H9 (cell line): ENCODE data around the gene GALNT10. TPM values are rescaled to one million over a fixed set of nuclear protein-coding genes. Genes with fewer than 3 reads are reported as not detected.
"Not testable (repeated sequence)": the region's sequence is repeated elsewhere in the genome, so short reads cannot be mapped to it uniquely, and the experiment has no call there.

ENCODE experiments used
- DNase-seq: peaks from one replicate; pipeline ENCODE4 v3.0.0-alpha.2; 2017
- H2AFZ ChIP-seq: one replicate; pipeline ENCODE4 v1.6.1; 2013; ENCODE audit warnings: mild to moderate bottlenecking, low read length, control low read depth, moderate library complexity
- H2AK5ac ChIP-seq: 2 replicates; pipeline ENCODE4 v1.6.1; 2013; ENCODE audit warnings: low read length, control low read depth, mixed read lengths; ENCODE audit not compliant: insufficient read length
- H2BK120ac ChIP-seq: one replicate; pipeline ENCODE4 v1.6.1; 2013; ENCODE audit warnings: low read depth, mild to moderate bottlenecking, low read length, control low read depth, inconsistent platforms; ENCODE audit not compliant: poor library complexity, severe bottlenecking
- H2BK12ac ChIP-seq: 2 replicates; pipeline ENCODE4 v1.6.1; 2013; ENCODE audit warnings: low read length, control low read depth, mixed read lengths, low read depth; ENCODE audit not compliant: insufficient read length
- H2BK15ac ChIP-seq: 2 replicates; pipeline ENCODE4 v1.6.1; 2013; ENCODE audit warnings: low read depth, low read length, control low read depth
- H2BK20ac ChIP-seq: one replicate; pipeline ENCODE4 v1.6.1; 2013; ENCODE audit warnings: low read depth, mild to moderate bottlenecking, low read length, control low read depth, inconsistent platforms; ENCODE audit not compliant: poor library complexity, severe bottlenecking
- H2BK5ac ChIP-seq: 2 replicates; pipeline ENCODE4 v1.6.1; 2013; ENCODE audit warnings: low read length, control low read depth, mixed read lengths; ENCODE audit not compliant: insufficient read length
- H3K14ac ChIP-seq: 2 replicates; pipeline ENCODE4 v1.6.1; 2013; ENCODE audit warnings: low read length, control low read depth; ENCODE audit not compliant: insufficient read depth
- H3K18ac ChIP-seq: 2 replicates; pipeline ENCODE4 v1.6.1; 2013; ENCODE audit warnings: low read depth, mild to moderate bottlenecking, mixed read lengths, low read length, control low read depth; ENCODE audit not compliant: insufficient read length
- H3K23ac ChIP-seq: 2 replicates; pipeline ENCODE4 v1.6.1; 2013; ENCODE audit warnings: low read length, control low read depth, mixed read lengths, low read depth; ENCODE audit not compliant: insufficient read length
- H3K23me2 ChIP-seq: 2 replicates; pipeline ENCODE4 v1.6.1; 2013; ENCODE audit warnings: low read depth, mild to moderate bottlenecking, mixed read lengths, low read length, control low read depth; ENCODE audit not compliant: insufficient read length, poor library complexity, severe bottlenecking
- H3K27ac ChIP-seq: 2 replicates; pipeline ENCODE4 v1.5.1; 2013; ENCODE audit warnings: low read length, control low read depth, mixed read lengths, low read depth; ENCODE audit not compliant: insufficient read length
- H3K27me3 ChIP-seq: 2 replicates; pipeline ENCODE4 v1.6.1; 2013; ENCODE audit warnings: low read length, control low read depth, inconsistent platforms; ENCODE audit not compliant: insufficient read depth
- H3K4ac ChIP-seq: 2 replicates; pipeline ENCODE4 v1.6.1; 2013; ENCODE audit warnings: low read depth, mild to moderate bottlenecking, control low read depth, inconsistent platforms, low read length, moderate library complexity
- H3K4me1 ChIP-seq: 2 replicates; pipeline ENCODE4 v1.6.1; 2013; ENCODE audit warnings: low read length, control low read depth, inconsistent platforms; ENCODE audit not compliant: insufficient read depth
- H3K4me2 ChIP-seq: 2 replicates; pipeline ENCODE4 v1.6.1; 2013; ENCODE audit warnings: low read length, control low read depth, mixed read lengths; ENCODE audit not compliant: insufficient read length, insufficient read depth
- H3K56ac ChIP-seq: 2 replicates; pipeline ENCODE4 v1.6.1; 2013; ENCODE audit warnings: low read depth, mild to moderate bottlenecking, mixed read lengths, low read length, control low read depth; ENCODE audit not compliant: insufficient read length
- H3K79me1 ChIP-seq: 2 replicates; pipeline ENCODE4 v1.6.1; 2013; ENCODE audit warnings: low read depth, mild to moderate bottlenecking, moderate library complexity, low read length, control low read depth, inconsistent platforms; ENCODE audit not compliant: insufficient read depth, poor library complexity, severe bottlenecking
- H3K79me2 ChIP-seq: 2 replicates; pipeline ENCODE4 v1.6.1; 2013; ENCODE audit warnings: low read length, control low read depth, inconsistent platforms; ENCODE audit not compliant: insufficient read depth
- H3K9ac ChIP-seq: 2 replicates; pipeline ENCODE4 v1.6.1; 2013; ENCODE audit warnings: low read length, control low read depth, mixed read lengths; ENCODE audit not compliant: insufficient read length; ENCODE audit errors: extremely low read depth
- H3K9me3 ChIP-seq: one replicate; pipeline ENCODE4 v1.6.1; 2013; ENCODE audit warnings: low read depth, low read length, inconsistent platforms; ENCODE audit not compliant: control insufficient read depth
- H3T11ph ChIP-seq: one replicate; pipeline ENCODE4 v1.6.1; 2013; ENCODE audit warnings: mild to moderate bottlenecking, low read length, control low read depth, inconsistent platforms
- H4K20me1 ChIP-seq: one replicate; pipeline ENCODE4 v1.6.1; 2013; ENCODE audit not compliant: control insufficient read depth, insufficient read length, insufficient read depth
- H4K5ac ChIP-seq: 2 replicates; pipeline ENCODE4 v1.6.1; 2013; ENCODE audit warnings: low read depth, mild to moderate bottlenecking, mixed read lengths, low read length, control low read depth; ENCODE audit not compliant: insufficient read length
- H4K8ac ChIP-seq: replicated peaks from 2 replicates; pipeline ENCODE4 v1.6.1; 2013; ENCODE audit warnings: low read length, control low read depth, mixed read lengths, low read depth; ENCODE audit not compliant: insufficient read length
- H4K91ac ChIP-seq: 2 replicates; pipeline ENCODE4 v1.6.1; 2013; ENCODE audit warnings: low read depth, mild to moderate bottlenecking, moderate library complexity, mixed read lengths, low read length, control low read depth; ENCODE audit not compliant: insufficient read length
- H3K27ac Mint-ChIP-seq, 3 experiments: 2 replicates in 2 of 3; 3 replicates in 1 of 3; pipeline ENCODE4 v1.8.0; 2020 to 2021; ENCODE audit warnings: mixed read lengths in 3 of 3, mild to moderate bottlenecking in 1 of 3, moderate library complexity in 1 of 3
- H3K27me3 Mint-ChIP-seq: 2 replicates; pipeline ENCODE4 v1.8.0; 2021; ENCODE audit warnings: low read depth, mild to moderate bottlenecking, moderate library complexity, mixed read lengths
- H3K36me3 Mint-ChIP-seq, 3 experiments: 2 replicates in 2 of 3; 3 replicates in 1 of 3; pipeline ENCODE4 v1.8.0; 2020 to 2021; ENCODE audit warnings: low read depth in 3 of 3, mixed read lengths in 3 of 3; ENCODE audit not compliant: insufficient read depth in 1 of 3
- H3K4me1 Mint-ChIP-seq, 2 experiments: 2 replicates each; pipeline ENCODE4 v1.8.0; 2020; ENCODE audit warnings: mixed read lengths in 2 of 2
- H3K4me3 Mint-ChIP-seq, 2 experiments: 2 replicates in 1 of 2; 3 replicates in 1 of 2; pipeline ENCODE4 v1.8.0; 2020 to 2021; ENCODE audit warnings: mild to moderate bottlenecking in 2 of 2, mixed read lengths in 2 of 2, moderate library complexity in 1 of 2
- H3K9me3 Mint-ChIP-seq, 2 experiments: 2 replicates in 1 of 2; 3 replicates in 1 of 2; pipeline ENCODE4 v1.8.0; 2020; ENCODE audit warnings: mild to moderate bottlenecking in 2 of 2, mixed read lengths in 2 of 2, moderate library complexity in 1 of 2
- WGBS: extraction: QIAGEN DNeasy Blood & Tissue Kit; methylation state at CpG from one replicate; pipeline ENCODE4 v1.1.7; 2013; ENCODE audit warnings: missing lambda C conversion rate, low lambda C conversion rate, mixed read lengths; ENCODE audit not compliant: insufficient read length; ENCODE audit errors: extremely low coverage; 5-methylcytosine and 5-hydroxymethylcytosine counted together
- total RNA-seq: library from RNA; stranded (reverse); gene quantifications from 2 replicates; pipeline ENCODE4 v1.2.1, GENCODE V29; 2021
- TF ChIP-seq, protein P1 (sequence below): fragments of 200-600 bp; sonication (generic); conservative IDR thresholded peaks from 3 replicates; pipeline ENCODE4 v1.8.0; 2021; ENCODE audit warnings: antibody characterized with exemption, mild to moderate bottlenecking

Gene GALNT10
- total RNA-seq, 1 experiment from 2014 or later, result 15.4 TPM

DNA sequence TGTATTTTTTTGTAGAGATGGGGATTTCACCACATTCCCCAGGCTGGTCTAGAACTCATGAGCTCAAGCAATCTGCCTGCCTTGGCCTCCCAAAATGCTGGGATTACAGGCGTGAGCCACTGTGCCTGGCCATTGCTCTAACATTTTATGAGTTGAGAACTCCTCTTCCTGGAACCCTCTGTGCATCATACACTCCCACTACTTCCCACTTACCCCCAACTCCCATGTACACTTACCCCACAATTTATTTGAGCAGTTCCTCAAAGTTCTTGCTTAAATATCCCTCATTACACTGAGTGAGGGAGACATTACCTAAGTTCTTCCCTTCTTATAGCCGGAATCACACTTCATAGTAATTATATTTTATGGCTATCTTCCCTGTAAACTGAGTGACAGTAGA, 42.9 kb upstream of the GALNT10 start:
- no peak overlapping the region for H4K8ac ChIP-seq
- no peak overlapping the region for H3K56ac ChIP-seq
- no peak overlapping the region for H2BK12ac ChIP-seq
- H3K27me3 Mint-ChIP-seq, result peaks cover 2% of the 10 kb centered on the region; the same call in 1 of the 2 replicates
- H3K36me3 Mint-ChIP-seq, result no peaks in the 10 kb centered on the region; a peak in 1 of 7 replicates
- H3K9ac ChIP-seq, result no peak overlapping the region
- no peaks in the 10 kb centered on the region for H3K4me1 ChIP-seq
- H3K27me3 ChIP-seq, result no peaks in the 10 kb centered on the region
- H2AK5ac ChIP-seq, result no peak overlapping the region
- no peaks in the 10 kb centered on the region for H3K79me1 ChIP-seq
- no peaks in the 10 kb centered on the region for H3K23me2 ChIP-seq
- no peak overlapping the region for H3K14ac ChIP-seq
- H3T11ph ChIP-seq, result no peak overlapping the region
- H3K4me1 Mint-ChIP-seq, result peaks cover 18 to 20% of the 10 kb centered on the region in 2 experiments
- no peak overlapping the region for H2BK20ac ChIP-seq
- H3K27ac Mint-ChIP-seq, result no peak overlapping the region; a peak in 1 of 7 replicates
- H4K91ac ChIP-seq, result no peak overlapping the region
- H2AFZ ChIP-seq, result no peak overlapping the region
- no peak overlapping the region for H2BK15ac ChIP-seq
- H2BK5ac ChIP-seq, result no peak overlapping the region
- H3K9me3 ChIP-seq, result no peaks in the 10 kb centered on the region
- TF ChIP-seq, protein P1, sequence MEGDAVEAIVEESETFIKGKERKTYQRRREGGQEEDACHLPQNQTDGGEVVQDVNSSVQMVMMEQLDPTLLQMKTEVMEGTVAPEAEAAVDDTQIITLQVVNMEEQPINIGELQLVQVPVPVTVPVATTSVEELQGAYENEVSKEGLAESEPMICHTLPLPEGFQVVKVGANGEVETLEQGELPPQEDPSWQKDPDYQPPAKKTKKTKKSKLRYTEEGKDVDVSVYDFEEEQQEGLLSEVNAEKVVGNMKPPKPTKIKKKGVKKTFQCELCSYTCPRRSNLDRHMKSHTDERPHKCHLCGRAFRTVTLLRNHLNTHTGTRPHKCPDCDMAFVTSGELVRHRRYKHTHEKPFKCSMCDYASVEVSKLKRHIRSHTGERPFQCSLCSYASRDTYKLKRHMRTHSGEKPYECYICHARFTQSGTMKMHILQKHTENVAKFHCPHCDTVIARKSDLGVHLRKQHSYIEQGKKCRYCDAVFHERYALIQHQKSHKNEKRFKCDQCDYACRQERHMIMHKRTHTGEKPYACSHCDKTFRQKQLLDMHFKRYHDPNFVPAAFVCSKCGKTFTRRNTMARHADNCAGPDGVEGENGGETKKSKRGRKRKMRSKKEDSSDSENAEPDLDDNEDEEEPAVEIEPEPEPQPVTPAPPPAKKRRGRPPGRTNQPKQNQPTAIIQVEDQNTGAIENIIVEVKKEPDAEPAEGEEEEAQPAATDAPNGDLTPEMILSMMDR, result no peak
- no peak overlapping the region for H2BK120ac ChIP-seq
- WGBS, result no CpG with 5 or more reads among the region's 2 CpGs
- H3K9me3 Mint-ChIP-seq, result no peaks in the 10 kb centered on the region
- H3K23ac ChIP-seq, result no peak overlapping the region
- H3K79me2 ChIP-seq, result no peaks in the 10 kb centered on the region
- DNase-seq, result no peak
- no peak overlapping the region for H3K4me3 Mint-ChIP-seq
- H4K20me1 ChIP-seq, result no peaks in the 10 kb centered on the region
- no peak overlapping the region for H3K18ac ChIP-seq
- no peak overlapping the region for H3K4ac ChIP-seq
- H4K5ac ChIP-seq, result no peak overlapping the region
- H3K27ac ChIP-seq, result no peak overlapping the region
- no peak overlapping the region for H3K4me2 ChIP-seq

DNA sequence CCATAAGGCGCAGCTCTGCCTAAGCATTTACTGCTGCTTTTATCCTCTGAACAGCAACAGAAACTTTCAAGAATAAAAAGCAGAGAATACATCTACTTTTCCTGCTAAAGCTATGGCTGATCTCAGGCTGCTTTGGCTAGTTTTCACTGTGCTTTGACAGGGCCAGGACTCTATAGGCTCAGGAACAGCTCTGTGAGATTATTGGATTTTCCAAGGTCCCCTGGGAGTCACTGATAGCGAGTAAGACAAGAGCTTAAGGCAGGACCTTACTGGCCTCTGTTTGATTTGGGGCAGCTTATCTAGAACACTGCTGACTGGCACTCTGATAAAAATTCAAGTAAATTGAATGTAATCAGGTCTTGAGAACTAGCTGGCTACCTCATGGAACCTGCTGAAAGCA, 40.1 kb upstream of the GALNT10 start:
- not testable (repeated sequence) for H3K36me3 Mint-ChIP-seq, DNase-seq, H2BK20ac ChIP-seq, H3K14ac ChIP-seq, H4K8ac ChIP-seq, H3K4me2 ChIP-seq, H2AFZ ChIP-seq, H4K5ac ChIP-seq, H2AK5ac ChIP-seq, H2BK15ac ChIP-seq, H3K79me2 ChIP-seq, H3K27ac Mint-ChIP-seq, H3K4me3 Mint-ChIP-seq, H3K4me1 ChIP-seq, H3K27me3 Mint-ChIP-seq, H3K9me3 Mint-ChIP-seq, H3K27me3 ChIP-seq, H3K4ac ChIP-seq, H3K9ac ChIP-seq, H3K4me1 Mint-ChIP-seq, H3K23ac ChIP-seq, H3T11ph ChIP-seq, H4K91ac ChIP-seq, H2BK120ac ChIP-seq, H3K18ac ChIP-seq, H3K9me3 ChIP-seq, H2BK5ac ChIP-seq, H3K56ac ChIP-seq, H3K27ac ChIP-seq, H3K23me2 ChIP-seq, H3K79me1 ChIP-seq, H4K20me1 ChIP-seq, H2BK12ac ChIP-seq
- WGBS, result no CpG with 5 or more reads among the region's 2 CpGs
